Transverse colon (tissue), 4 donors: ENCODE measurements around the gene CRKL. TPM values are rescaled to one million over a fixed set of nuclear protein-coding genes. Genes with fewer than 3 reads are reported as not detected.

Source experiments
- DNase-seq: peaks from one replicate; pipeline ENCODE4 v3.0.0-alpha.2; 2019
- H3K27ac ChIP-seq, 4 donors: fragments of 200-600 bp; sonication (generic); 2 replicates each; pipeline ENCODE4 v1.5.1; 2016 to 2018; ENCODE audit warnings: inconsistent platforms in 4 of 4
- H3K27me3 ChIP-seq: fragments of 200-600 bp; sonication (generic); 2 replicates; pipeline ENCODE4 v1.5.1; 2017; ENCODE audit warnings: inconsistent platforms
- H3K36me3 ChIP-seq, 4 donors: fragments of 200-600 bp; sonication (generic); 2 replicates each; pipeline ENCODE4 v1.5.1; 2017 to 2019; ENCODE audit warnings: inconsistent platforms in 4 of 4
- H3K4me1 ChIP-seq, 4 donors: fragments of 200-600 bp; sonication (generic); 2 replicates each; pipeline ENCODE4 v1.5.1; 2017 to 2020; ENCODE audit warnings: inconsistent platforms in 4 of 4
- H3K4me3 ChIP-seq, 4 donors: fragments of 200-600 bp; sonication (generic); 1 replicate in 1 of 4; 2 replicates in 3 of 4; pipeline versions ENCODE4 v1.5.1 to v1.6.1; 2017 to 2019; ENCODE audit warnings: inconsistent platforms in 4 of 4
- H3K9me3 ChIP-seq, 2 donors: fragments of 200-600 bp; sonication (generic); 2 replicates each; pipeline ENCODE4 v1.5.1; 2017 to 2019; ENCODE audit warnings: inconsistent platforms in 2 of 2
- CTCF ChIP-seq, 5 experiments: fragments of 200-600 bp in 3 of 5; fragments of 450-650 bp in 2 of 5; sonication (generic) in 3 of 5; IDR thresholded peaks; 1 replicate in 2 of 5; 2 replicates in 3 of 5; pipeline ENCODE4 v1.5.1; 2016 to 2017; ENCODE audit warnings: antibody characterized with exemption in 5 of 5, inconsistent platforms in 3 of 5, mild to moderate bottlenecking in 2 of 5, moderate library complexity in 1 of 5
- EP300 ChIP-seq: sonication (generic); formaldehyde crosslinking; IDR thresholded peaks from one replicate; pipeline ENCODE4 v1.6.1; 2017; ENCODE audit warnings: antibody characterized with exemption, low read depth
- POLR2A ChIP-seq: fragments of 450-650 bp; IDR thresholded peaks from one replicate; pipeline ENCODE4 v1.6.1; 2016; ENCODE audit warnings: antibody characterized with exemption, mild to moderate bottlenecking, moderate library complexity
- POLR2AphosphoS5 ChIP-seq, 3 donors: sonication (generic); formaldehyde crosslinking; IDR thresholded peaks; one replicate each; pipeline ENCODE4 v1.6.1; 2016; ENCODE audit warnings: antibody characterized with exemption in 3 of 3
- WGBS, 2 donors: methylation state at CpG; one replicate each; pipeline ENCODE4 v1.1.5; 2018; ENCODE audit warnings: low coverage in 1 of 2; 5-methylcytosine and 5-hydroxymethylcytosine counted together
- in situ Hi-C, 4 donors: fragments of 200-750 bp; cut with MboI; loops; one replicate each; pipeline versions ENCODE4 v1.15.0 to v1.15.1; 2017; ENCODE audit warnings: low sequenced_read_pairs in 3 of 4, low pct_ligation_motif_present in 1 of 4, low pct_unique_long_range_greater_than_20kb in 1 of 4
- intact Hi-C: fragments of 100-400 bp; cut with DNase I; formaldehyde crosslinking; loops from one replicate; pipeline ENCODE4 v1.15.1; 2023; ENCODE audit warnings: low total_unique reads
- total RNA-seq, 4 donors: library from RNA; depleted of rRNA; stranded (reverse); fragments of >200 nt; gene quantifications; one replicate each; pipeline ENCODE4 v1.1.0, GENCODE V29; 2016

The CRKL gene
- total RNA-seq, 4 donors from 2014 or later, result 37.0 to 56.7 (median 48.6) TPM

GRCh38 chr22:20909543-20910303, 7.5 kb upstream of the CRKL start:
- intact Hi-C loops (no loop called here), in situ Hi-C loops (no loop called here)
- no peak for TF ChIP-seq CTCF (IDR thresholded peaks at IDR 0.05)
- TF ChIP-seq POLR2A, result no peak
- no peak for TF ChIP-seq EP300
- TF ChIP-seq POLR2AphosphoS5 (IDR thresholded peaks at IDR 0.05), result no peak
- DNase-seq, result no peak
- no peaks in the 10 kb centered on the region for H3K36me3 ChIP-seq
- 42 to 72% methylated on average over 6 of the region's 6 CpGs for WGBS, 2 donors
- no peak overlapping the region for H3K27ac ChIP-seq
- H3K27me3 ChIP-seq, result no peaks in the 10 kb centered on the region
- no peaks in the 10 kb centered on the region for H3K4me1 ChIP-seq
- H3K4me3 ChIP-seq, result no peak overlapping the region
- no peaks in the 10 kb centered on the region for H3K9me3 ChIP-seq

GRCh38 chr22:20912494-20912893, 4.7 kb upstream of the CRKL start:
- intact Hi-C loops, result no loop called here
- DNase-seq, result no peak
- no peak for TF ChIP-seq CTCF (IDR thresholded peaks at IDR 0.05)
- TF ChIP-seq EP300, result no peak
- TF ChIP-seq POLR2AphosphoS5 (IDR thresholded peaks at IDR 0.05), result no peak
- TF ChIP-seq POLR2A, result no peak
- Histone ChIP-seq H3K9me3 (no peaks in the 10 kb centered on the region), H3K27me3 (no peaks in the 10 kb centered on the region), H3K4me1 (peaks cover 0 to 10% (median 9%) of the 10 kb centered on the region in 4 donors), H3K36me3 (no peaks in the 10 kb centered on the region), H3K27ac (no peak overlapping the region), H3K4me3 (no peak overlapping the region)
- in situ Hi-C loops, result no loop called here
- 89 to 93% methylated on average over 6 of the region's 6 CpGs for WGBS, 2 donors

GRCh38 chr22:20918663-20919218, 1.5 kb downstream of the CRKL start:
- DNase-seq, result no peak
- in situ Hi-C loops, result no loop called here
- 0 to 2% methylated on average over 6 to 15 of the region's 19 CpGs for WGBS, 2 donors
- TF ChIP-seq POLR2AphosphoS5 (IDR thresholded peaks at IDR 0.05), result no peak
- TF ChIP-seq POLR2A, result no peak
- no peak for TF ChIP-seq CTCF (IDR thresholded peaks at IDR 0.05)
- TF ChIP-seq EP300, result no peak
- Histone ChIP-seq H3K9me3 (no peaks in the 10 kb centered on the region), H3K27me3 (no peaks in the 10 kb centered on the region), H3K36me3 (no peaks in the 10 kb centered on the region), H3K27ac (peak overlapping the region; percentile 94 to 100 (median 96)), H3K4me1 (peaks cover 0 to 57% (median 41%) of the 10 kb centered on the region in 4 donors), H3K4me3 (peak overlapping the region; percentile 57 to 90 (median 78))
- intact Hi-C loops, result no loop called here

DNA sequence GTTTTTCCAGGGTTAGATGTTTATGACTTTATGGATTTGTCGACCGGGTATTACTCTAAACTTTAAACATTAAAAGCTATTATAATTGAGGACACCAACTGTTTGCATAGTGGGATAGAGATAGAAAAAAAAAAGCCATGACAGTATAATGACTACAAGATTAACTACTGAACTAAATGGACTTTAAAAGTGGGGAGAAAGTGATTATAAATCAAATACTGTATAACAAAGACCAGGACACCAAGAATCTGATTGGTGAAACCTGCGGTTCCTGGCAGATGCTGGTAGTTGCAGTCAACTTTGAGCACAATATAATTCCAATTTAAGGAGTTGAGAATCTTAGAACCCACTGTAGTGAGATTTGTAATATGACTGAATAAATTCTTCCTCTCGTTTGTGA, 2.5 kb downstream of the CRKL start:
- Histone ChIP-seq H3K9me3 (no peaks in the 10 kb centered on the region), H3K4me1 (peaks cover 0 to 65% (median 44%) of the 10 kb centered on the region in 4 donors), H3K27ac (peak overlapping the region; percentile 94 to 100 (median 96)), H3K36me3 (no peaks in the 10 kb centered on the region), H3K4me3 (peak overlapping the region; percentile 8 to 86 (median 64)), H3K27me3 (no peaks in the 10 kb centered on the region)
- 3 to 5% methylated on average over 3 to 4 of the region's 4 CpGs for WGBS, 2 donors
- intact Hi-C loops, result no loop called here
- DNase-seq, result no peak
- TF ChIP-seq POLR2A (no peak), EP300 (no peak), POLR2AphosphoS5 (IDR thresholded peaks at IDR 0.05) (no peak), CTCF (IDR thresholded peaks at IDR 0.05) (no peak)
- in situ Hi-C loops, result no loop called here
